Hippocampal formation (tissue), 2 donors: ENCODE data around the gene ANGPTL4.
"Not testable (repeated sequence)": the region's sequence is repeated elsewhere in the genome, so short reads cannot be mapped to it uniquely, and the experiment has no call there.

Source experiments
- DNase-seq, 2 donors: peaks; one replicate each; lab custom pipeline; 2025; lab: John Stamatoyannopoulos, UW

The ANGPTL4 gene

GRCh38 chr19:8334458-8335342 lies 29.3 kb upstream of the ANGPTL4 start:
- DNase-seq, result no peak

- DNase-seq, result no peak
Measured at GRCh38 chr19:8335343-8336071, 28.4 kb upstream of the ANGPTL4 start.

GRCh38 chr19:8336072-8336569 lies 27.8 kb upstream of the ANGPTL4 start:
- no peak for DNase-seq

GRCh38 chr19:8336660-8337059 lies 27.3 kb upstream of the ANGPTL4 start:
- DNase-seq, result no peak

GRCh38 chr19:8337728-8338127 lies 26.2 kb upstream of the ANGPTL4 start:
- no peak for DNase-seq

- DNase-seq, result no peak
Measured at GRCh38 chr19:8338835-8339234, 25.1 kb upstream of the ANGPTL4 start.

- no peak for DNase-seq
Measured at GRCh38 chr19:8340341-8341096, 23.4 kb upstream of the ANGPTL4 start.

- DNase-seq, result not testable (repeated sequence)
Measured at GRCh38 chr19:8341504-8341903, 22.5 kb upstream of the ANGPTL4 start.

GRCh38 chr19:8342316-8342683 lies 21.7 kb upstream of the ANGPTL4 start:
- DNase-seq, result no peak

GRCh38 chr19:8342684-8343482 lies 21.1 kb upstream of the ANGPTL4 start, which contains the start of gene KANK3:
Gene KANK3, minus strand, starts transcription at chr19:8343262. Its CDS starts 5,434 bp downstream, at chr19:8337828.
- peak; percentile 76 to 83 for DNase-seq

- DNase-seq, result no peak
Measured at GRCh38 chr19:8343483-8343844, 20.5 kb upstream of the ANGPTL4 start.

GRCh38 chr19:8349629-8350372 lies 14.2 kb upstream of the ANGPTL4 start:
- DNase-seq, result not testable (repeated sequence)

- DNase-seq, result no peak
Measured at GRCh38 chr19:8352134-8352827, 11.7 kb upstream of the ANGPTL4 start.

GRCh38 chr19:8352845-8353244 lies 11.1 kb upstream of the ANGPTL4 start:
- not testable (repeated sequence) for DNase-seq

- no peak for DNase-seq
Measured at GRCh38 chr19:8355631-8356402, 8.1 kb upstream of the ANGPTL4 start.

- no peak for DNase-seq
Measured at GRCh38 chr19:8357007-8357521, 6.9 kb upstream of the ANGPTL4 start.

GRCh38 chr19:8358948-8359347 lies 5.0 kb upstream of the ANGPTL4 start:
- no peak for DNase-seq

- DNase-seq, result no peak
Measured at GRCh38 chr19:8360196-8360595, 3.8 kb upstream of the ANGPTL4 start.
